Effector memory CD4-positive, alpha-beta T cell (primary cell): ENCODE measurements around the gene LHX3.

Source experiments
- DNase-seq, 3 donors: peaks; one replicate each; pipeline ENCODE4 v3.0.0-alpha.2; 2020
- H3K27ac ChIP-seq: 2 replicates; pipeline ENCODE4 v1.7.0; 2013; ENCODE audit warnings: mild to moderate bottlenecking, low read length, moderate library complexity; ENCODE audit not compliant: insufficient read depth, poor library complexity, severe bottlenecking
- H3K27me3 ChIP-seq: replicated peaks from 2 replicates; pipeline ENCODE4 v1.7.0; 2013; ENCODE audit warnings: mild to moderate bottlenecking, low read length; ENCODE audit not compliant: insufficient read depth, control insufficient read depth, poor library complexity, severe bottlenecking
- H3K36me3 ChIP-seq: 2 replicates; pipeline ENCODE4 v1.7.0; 2013; ENCODE audit warnings: mild to moderate bottlenecking, low read length, moderate library complexity; ENCODE audit not compliant: control insufficient read depth, insufficient read depth
- H3K4me1 ChIP-seq: 2 replicates; pipeline ENCODE4 v1.7.0; 2013; ENCODE audit warnings: low read length, mild to moderate bottlenecking; ENCODE audit not compliant: control insufficient read depth, insufficient read depth, poor library complexity, severe bottlenecking
- H3K4me3 ChIP-seq: 2 replicates; pipeline ENCODE4 v1.7.0; 2013; ENCODE audit warnings: low read length, low read depth, mild to moderate bottlenecking; ENCODE audit not compliant: insufficient read depth, poor library complexity, severe bottlenecking
- H3K9me3 ChIP-seq: 2 replicates; pipeline ENCODE4 v1.7.0; 2013; ENCODE audit warnings: mild to moderate bottlenecking, low read length, moderate library complexity; ENCODE audit not compliant: control insufficient read depth

Gene LHX3

DNA sequence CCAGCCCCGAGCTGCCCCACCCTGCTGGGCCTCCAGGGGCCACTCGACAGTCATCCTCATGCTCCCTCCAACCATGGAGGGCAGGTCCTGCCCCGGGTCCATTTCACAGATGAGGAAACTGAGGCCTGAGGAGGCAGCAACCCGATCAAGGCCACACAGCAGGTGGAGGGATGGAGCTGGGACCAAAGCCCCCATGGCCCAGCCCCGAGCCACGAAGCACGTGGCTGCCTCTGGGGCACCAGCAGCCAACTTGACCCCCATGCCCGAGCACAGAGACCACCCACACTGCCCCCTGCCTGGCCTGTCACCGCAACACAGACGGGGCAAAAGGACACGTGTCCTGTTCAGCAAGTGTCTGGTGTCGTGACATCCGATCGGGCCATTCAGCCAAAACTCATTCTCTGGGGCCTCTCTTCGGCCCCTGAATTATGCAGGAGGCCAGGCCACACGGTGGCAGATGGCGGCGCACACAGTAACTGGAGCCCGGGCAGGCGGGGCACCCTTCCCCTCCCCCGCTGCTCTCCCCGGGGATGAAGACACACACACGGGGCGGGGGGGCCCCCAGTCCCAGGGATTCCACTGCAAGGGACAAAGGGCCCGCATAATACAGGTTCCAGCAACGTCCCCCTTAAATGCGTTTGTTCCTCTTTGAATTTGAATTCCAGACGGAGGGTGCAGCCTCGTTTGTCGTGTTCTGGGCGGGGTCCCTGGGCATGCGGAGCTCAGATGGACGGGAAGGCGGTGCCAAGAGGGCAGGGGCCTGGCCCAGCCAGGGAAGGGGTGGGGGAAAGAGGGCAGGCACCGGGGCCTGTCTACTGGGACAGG, 56.8 kb downstream of the LHX3 start:
- H3K27me3 ChIP-seq = peaks cover 11% of the 10 kb centered on the region
- H3K27ac ChIP-seq = no peak overlapping the region
- no peak for DNase-seq
- H3K4me1 ChIP-seq = no peaks in the 10 kb centered on the region
- H3K36me3 ChIP-seq = no peaks in the 10 kb centered on the region
- no peaks in the 10 kb centered on the region for H3K9me3 ChIP-seq
- H3K4me3 ChIP-seq = no peak overlapping the region

DNA sequence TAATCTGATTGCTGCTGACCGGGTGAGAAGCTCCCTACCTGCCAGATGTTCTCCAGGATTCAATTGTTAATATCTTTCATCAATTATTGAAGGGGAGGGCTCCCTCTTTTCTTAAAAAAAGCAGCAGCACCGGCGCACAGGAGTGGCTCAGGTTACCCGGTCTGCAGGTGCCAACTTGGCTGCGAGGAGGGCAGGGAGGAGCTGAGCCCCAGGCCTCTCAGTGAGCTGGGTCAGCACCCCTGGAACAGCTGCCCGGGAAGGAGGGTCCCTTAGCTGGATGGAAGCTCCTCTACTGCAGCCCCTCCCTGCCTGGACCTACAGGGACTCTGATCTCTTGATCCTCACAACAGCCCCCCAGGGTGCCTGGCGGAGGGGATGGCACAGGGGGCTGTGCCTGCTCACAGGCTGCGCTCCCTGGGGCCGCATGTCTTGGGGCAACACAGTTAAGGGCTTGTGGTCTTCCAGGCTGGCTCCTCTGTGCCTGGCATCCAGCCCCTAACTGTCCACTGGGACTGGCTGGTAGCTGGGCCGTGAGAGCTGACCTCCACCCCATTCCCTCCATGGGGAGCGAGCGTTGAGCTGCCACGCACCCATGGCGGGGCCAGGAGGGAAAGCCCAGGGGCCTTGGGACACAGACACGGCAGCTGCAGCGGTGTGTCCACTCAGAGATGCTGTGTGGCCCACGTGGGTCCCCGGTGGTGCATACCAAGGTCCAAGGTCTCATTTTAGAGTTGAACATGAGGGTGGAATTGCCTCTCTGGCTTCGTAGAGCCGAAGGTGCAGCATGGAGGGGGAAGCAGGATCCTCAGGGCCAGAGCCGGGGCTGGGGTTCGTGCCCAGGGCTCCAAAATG, 57.7 kb downstream of the LHX3 start:
- H3K4me3 ChIP-seq = no peak overlapping the region
- DNase-seq = no peak
- H3K9me3 ChIP-seq = no peaks in the 10 kb centered on the region
- no peaks in the 10 kb centered on the region for H3K4me1 ChIP-seq
- no peaks in the 10 kb centered on the region for H3K36me3 ChIP-seq
- H3K27ac ChIP-seq = no peak overlapping the region
- H3K27me3 ChIP-seq = peaks cover 11% of the 10 kb centered on the region
